ENCODE results near the gene SLC29A4.
"Not testable (repeated sequence)": the region's sequence is repeated elsewhere in the genome, so short reads cannot be mapped to it uniquely, and the experiment has no call there.

The SLC29A4 gene

DNA sequence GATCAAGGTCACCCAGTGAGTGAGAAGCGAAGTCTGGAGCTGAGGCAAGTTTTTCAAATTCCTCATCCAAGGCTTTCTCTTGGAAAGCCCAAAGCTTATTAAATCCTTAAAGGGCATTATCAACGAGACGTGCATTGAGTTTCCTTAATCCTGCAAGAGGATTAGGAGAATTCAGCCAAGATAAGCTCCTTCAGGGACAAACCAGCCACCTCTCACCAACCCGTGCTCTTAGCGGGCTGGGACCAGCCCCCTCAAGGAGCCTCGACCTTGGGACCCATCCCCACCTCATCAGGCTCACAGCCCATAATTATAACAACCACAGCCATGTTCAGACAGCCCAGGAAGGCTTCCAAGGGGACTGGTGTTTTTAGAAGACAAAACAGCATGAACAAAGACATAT, 12.0 kb upstream of the SLC29A4 start:
- TF ChIP-seq ZNF621 (tag by site-specific recombination; IDR thresholded peaks at IDR 0.05) (no peak), ZNF112 (tag by site-specific recombination; IDR thresholded peaks at IDR 0.05) (no peak), ZNF596 (tag by site-specific recombination; IDR thresholded peaks at IDR 0.05) (no peak), YY2 (tag by site-specific recombination; IDR thresholded peaks at IDR 0.05) (no peak), ZNF140 (tag by site-specific recombination; IDR thresholded peaks at IDR 0.05) (no peak), KLF10 (tag by site-specific recombination; IDR thresholded peaks at IDR 0.05) (no peak), ZNF701 (tag by site-specific recombination; IDR thresholded peaks at IDR 0.05) (no peak), WT1 (tag by site-specific recombination; IDR thresholded peaks at IDR 0.05) (no peak), ZNF544 (tag by site-specific recombination; IDR thresholded peaks at IDR 0.05) (no peak), ZNF768 (tag by site-specific recombination; IDR thresholded peaks at IDR 0.05) (no peak), ZNF747 (tag by site-specific recombination; IDR thresholded peaks at IDR 0.05) (no peak)
- TF ChIP-seq, protein P1, sequence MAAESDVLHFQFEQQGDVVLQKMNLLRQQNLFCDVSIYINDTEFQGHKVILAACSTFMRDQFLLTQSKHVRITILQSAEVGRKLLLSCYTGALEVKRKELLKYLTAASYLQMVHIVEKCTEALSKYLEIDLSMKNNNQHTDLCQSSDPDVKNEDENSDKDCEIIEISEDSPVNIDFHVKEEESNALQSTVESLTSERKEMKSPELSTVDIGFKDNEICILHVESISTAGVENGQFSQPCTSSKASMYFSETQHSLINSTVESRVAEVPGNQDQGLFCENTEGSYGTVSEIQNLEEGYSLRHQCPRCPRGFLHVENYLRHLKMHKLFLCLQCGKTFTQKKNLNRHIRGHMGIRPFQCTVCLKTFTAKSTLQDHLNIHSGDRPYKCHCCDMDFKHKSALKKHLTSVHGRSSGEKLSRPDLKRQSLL (tag by site-specific recombination; IDR thresholded peaks at IDR 0.05), result no peak
- TF ChIP-seq, protein P2, sequence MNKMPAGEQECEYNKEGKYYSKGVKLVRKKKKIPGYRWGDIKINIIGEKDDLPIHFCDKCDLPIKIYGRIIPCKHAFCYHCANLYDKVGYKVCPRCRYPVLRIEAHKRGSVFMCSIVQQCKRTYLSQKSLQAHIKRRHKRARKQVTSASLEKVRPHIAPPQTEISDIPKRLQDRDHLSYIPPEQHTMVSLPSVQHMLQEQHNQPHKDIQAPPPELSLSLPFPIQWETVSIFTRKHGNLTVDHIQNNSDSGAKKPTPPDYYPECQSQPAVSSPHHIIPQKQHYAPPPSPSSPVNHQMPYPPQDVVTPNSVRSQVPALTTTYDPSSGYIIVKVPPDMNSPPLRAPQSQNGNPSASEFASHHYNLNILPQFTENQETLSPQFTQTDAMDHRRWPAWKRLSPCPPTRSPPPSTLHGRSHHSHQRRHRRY (tag by site-specific recombination; IDR thresholded peaks at IDR 0.05), result no peak
- TF ChIP-seq, protein P3, sequence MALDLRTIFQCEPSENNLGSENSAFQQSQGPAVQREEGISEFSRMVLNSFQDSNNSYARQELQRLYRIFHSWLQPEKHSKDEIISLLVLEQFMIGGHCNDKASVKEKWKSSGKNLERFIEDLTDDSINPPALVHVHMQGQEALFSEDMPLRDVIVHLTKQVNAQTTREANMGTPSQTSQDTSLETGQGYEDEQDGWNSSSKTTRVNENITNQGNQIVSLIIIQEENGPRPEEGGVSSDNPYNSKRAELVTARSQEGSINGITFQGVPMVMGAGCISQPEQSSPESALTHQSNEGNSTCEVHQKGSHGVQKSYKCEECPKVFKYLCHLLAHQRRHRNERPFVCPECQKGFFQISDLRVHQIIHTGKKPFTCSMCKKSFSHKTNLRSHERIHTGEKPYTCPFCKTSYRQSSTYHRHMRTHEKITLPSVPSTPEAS (tag by site-specific recombination; IDR thresholded peaks at IDR 0.05), result no peak
- TF ChIP-seq, protein P4, sequence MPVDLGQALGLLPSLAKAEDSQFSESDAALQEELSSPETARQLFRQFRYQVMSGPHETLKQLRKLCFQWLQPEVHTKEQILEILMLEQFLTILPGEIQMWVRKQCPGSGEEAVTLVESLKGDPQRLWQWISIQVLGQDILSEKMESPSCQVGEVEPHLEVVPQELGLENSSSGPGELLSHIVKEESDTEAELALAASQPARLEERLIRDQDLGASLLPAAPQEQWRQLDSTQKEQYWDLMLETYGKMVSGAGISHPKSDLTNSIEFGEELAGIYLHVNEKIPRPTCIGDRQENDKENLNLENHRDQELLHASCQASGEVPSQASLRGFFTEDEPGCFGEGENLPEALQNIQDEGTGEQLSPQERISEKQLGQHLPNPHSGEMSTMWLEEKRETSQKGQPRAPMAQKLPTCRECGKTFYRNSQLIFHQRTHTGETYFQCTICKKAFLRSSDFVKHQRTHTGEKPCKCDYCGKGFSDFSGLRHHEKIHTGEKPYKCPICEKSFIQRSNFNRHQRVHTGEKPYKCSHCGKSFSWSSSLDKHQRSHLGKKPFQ (tag by site-specific recombination; IDR thresholded peaks at IDR 0.05), result no peak
- H3K27ac ChIP-seq (ENCODE audit: extremely low read depth, low read depth, low read length), result no peak overlapping the region
- ChIA-PET CTCF (interaction anchor here (0.8 to 1.6 kb wide), 2 partner anchors 31 to 95 kb away, joined by 4 to 6 read pairs; no protein-coding TSS in a partner anchor), POLR2A (no interaction called here)
- no peaks in the 10 kb centered on the region for H3K36me3 ChIP-seq (ENCODE audit: control insufficient read depth in 2 of 2, insufficient read depth in 1 of 2, low read length in 2 of 2)
- no peaks in the 10 kb centered on the region for H3K9me3 ChIP-seq (ENCODE audit: control insufficient read depth, insufficient read depth, low read depth, low read length)
- H3K4me3 ChIP-seq (ENCODE audit: low read depth, low read length), result no peak overlapping the region
- no peaks in the 10 kb centered on the region for H3K4me1 ChIP-seq (ENCODE audit: control insufficient read depth, insufficient read depth, low read length)

DNA sequence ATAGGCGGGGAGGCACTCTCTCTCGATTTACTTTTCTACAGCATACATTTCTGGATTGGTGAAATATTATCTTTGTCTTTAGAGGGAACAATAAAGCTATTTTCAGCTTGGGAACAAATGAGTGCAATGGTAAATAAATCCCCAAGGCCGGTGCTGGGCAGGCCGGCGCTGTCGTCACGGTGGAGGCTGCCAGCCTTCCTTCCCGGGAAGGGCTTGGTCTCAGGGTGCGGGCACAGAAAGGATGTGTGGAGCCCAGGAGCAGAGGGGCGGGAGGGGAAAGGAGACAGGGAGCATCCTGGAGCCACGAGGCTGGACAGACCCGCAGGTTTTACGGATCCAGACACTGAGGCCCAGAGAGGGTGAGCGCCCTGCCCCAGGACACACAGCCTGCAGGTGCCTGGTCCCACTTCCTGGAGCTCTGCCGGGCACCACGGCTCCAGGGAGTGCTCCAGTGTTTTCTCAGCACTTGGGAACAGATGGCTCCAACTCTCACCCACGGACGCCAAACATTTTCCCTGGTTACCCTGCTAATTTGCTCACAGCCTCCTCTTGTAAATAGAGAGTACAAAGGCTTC, 8.8 kb upstream of the SLC29A4 start:
- POLR2A ChIA-PET; H3K9me3 ChIP-seq (ENCODE audit: control insufficient read depth, insufficient read depth, low read depth, low read length); H3K4me1 ChIP-seq (ENCODE audit: control insufficient read depth, insufficient read depth, low read length); H3K4me3 ChIP-seq (ENCODE audit: low read depth, low read length); H3K36me3 ChIP-seq (ENCODE audit: control insufficient read depth in 2 of 2, insufficient read depth in 1 of 2, low read length in 2 of 2); CTCF ChIA-PET; H3K27ac ChIP-seq (ENCODE audit: extremely low read depth, low read depth, low read length): not testable (repeated sequence)

DNA sequence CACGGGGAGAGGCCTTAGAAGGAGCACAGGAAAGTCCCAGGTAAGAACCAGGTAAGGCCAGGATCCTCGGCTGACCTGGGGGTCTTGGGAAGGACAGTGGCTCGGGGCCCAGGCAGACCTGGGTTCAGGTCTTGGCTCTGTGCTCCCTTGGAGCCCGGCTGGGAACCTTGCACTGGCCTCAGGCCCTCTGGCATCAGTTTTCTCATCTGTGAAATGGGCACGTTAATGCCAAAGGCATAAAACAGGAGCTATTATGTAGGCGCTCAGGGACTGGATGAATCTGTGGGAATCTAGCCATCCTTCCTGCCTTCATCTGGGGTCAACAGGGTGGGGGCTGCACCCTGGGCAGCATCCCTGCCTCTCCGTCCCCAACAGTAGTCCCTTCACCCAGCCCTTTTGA, 8.3 kb upstream of the SLC29A4 start:
- no peak overlapping the region for H3K27ac ChIP-seq (ENCODE audit: extremely low read depth, low read depth, low read length)
- H3K4me3 ChIP-seq (ENCODE audit: low read depth, low read length), result no peak overlapping the region
- TF ChIP-seq ZNF621 (tag by site-specific recombination; IDR thresholded peaks at IDR 0.05), result no peak
- TF ChIP-seq ZFP37 (tag by site-specific recombination; IDR thresholded peaks at IDR 0.05), result no peak
- TF ChIP-seq ZNF426 (tag by site-specific recombination; IDR thresholded peaks at IDR 0.05), result no peak
- no peak for TF ChIP-seq ZSCAN30 (tag by site-specific recombination; IDR thresholded peaks at IDR 0.05)
- no peak for TF ChIP-seq RBAK (tag by site-specific recombination; IDR thresholded peaks at IDR 0.05)
- no peak for TF ChIP-seq ZNF76 (tag by site-specific recombination; IDR thresholded peaks at IDR 0.05; ENCODE audit: borderline replicate concordance, low read depth)
- no peak for TF ChIP-seq ZNF837 (tag by site-specific recombination; IDR thresholded peaks at IDR 0.05)
- no peak for TF ChIP-seq ZNF624 (tag by site-specific recombination; IDR thresholded peaks at IDR 0.05)
- TF ChIP-seq, protein P1 (tag by site-specific recombination; IDR thresholded peaks at IDR 0.05), result no peak
- no peak for TF ChIP-seq ZNF155 (tag by site-specific recombination; IDR thresholded peaks at IDR 0.05)
- no peak for TF ChIP-seq ZNF202 (tag by site-specific recombination; IDR thresholded peaks at IDR 0.05; ENCODE audit: borderline replicate concordance)
- TF ChIP-seq, protein P5, sequence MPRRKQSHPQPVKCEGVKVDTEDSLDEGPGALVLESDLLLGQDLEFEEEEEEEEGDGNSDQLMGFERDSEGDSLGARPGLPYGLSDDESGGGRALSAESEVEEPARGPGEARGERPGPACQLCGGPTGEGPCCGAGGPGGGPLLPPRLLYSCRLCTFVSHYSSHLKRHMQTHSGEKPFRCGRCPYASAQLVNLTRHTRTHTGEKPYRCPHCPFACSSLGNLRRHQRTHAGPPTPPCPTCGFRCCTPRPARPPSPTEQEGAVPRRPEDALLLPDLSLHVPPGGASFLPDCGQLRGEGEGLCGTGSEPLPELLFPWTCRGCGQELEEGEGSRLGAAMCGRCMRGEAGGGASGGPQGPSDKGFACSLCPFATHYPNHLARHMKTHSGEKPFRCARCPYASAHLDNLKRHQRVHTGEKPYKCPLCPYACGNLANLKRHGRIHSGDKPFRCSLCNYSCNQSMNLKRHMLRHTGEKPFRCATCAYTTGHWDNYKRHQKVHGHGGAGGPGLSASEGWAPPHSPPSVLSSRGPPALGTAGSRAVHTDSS (tag by site-specific recombination; IDR thresholded peaks at IDR 0.05), result no peak
- no peaks in the 10 kb centered on the region for H3K4me1 ChIP-seq (ENCODE audit: control insufficient read depth, insufficient read depth, low read length)
- POLR2A ChIA-PET, result no interaction called here
- no peaks in the 10 kb centered on the region for H3K36me3 ChIP-seq (ENCODE audit: control insufficient read depth in 2 of 2, insufficient read depth in 1 of 2, low read length in 2 of 2)
- CTCF ChIA-PET, result no interaction called here
- no peaks in the 10 kb centered on the region for H3K9me3 ChIP-seq (ENCODE audit: control insufficient read depth, insufficient read depth, low read depth, low read length)
